DOHH2 (cell line): ENCODE measurements around the gene TMPRSS2.

ENCODE experiments used
- CTCF ChIP-seq: fragments of 200-600 bp; sonication (generic); IDR thresholded peaks from one replicate; pipeline ENCODE4 v1.5.1; 2014; ENCODE audit warnings: antibody characterized with exemption, mild to moderate bottlenecking, low read depth, low read length; ENCODE audit not compliant: poor library complexity, severe bottlenecking
- EZH2phosphoT487 ChIP-seq: fragments of 200-600 bp; sonication (generic); IDR thresholded peaks from 2 replicates; pipeline ENCODE4 v1.6.1; 2017; ENCODE audit warnings: borderline replicate concordance, mild to moderate bottlenecking, antibody characterized with exemption, low read length, moderate library complexity, mixed read lengths

DNA sequence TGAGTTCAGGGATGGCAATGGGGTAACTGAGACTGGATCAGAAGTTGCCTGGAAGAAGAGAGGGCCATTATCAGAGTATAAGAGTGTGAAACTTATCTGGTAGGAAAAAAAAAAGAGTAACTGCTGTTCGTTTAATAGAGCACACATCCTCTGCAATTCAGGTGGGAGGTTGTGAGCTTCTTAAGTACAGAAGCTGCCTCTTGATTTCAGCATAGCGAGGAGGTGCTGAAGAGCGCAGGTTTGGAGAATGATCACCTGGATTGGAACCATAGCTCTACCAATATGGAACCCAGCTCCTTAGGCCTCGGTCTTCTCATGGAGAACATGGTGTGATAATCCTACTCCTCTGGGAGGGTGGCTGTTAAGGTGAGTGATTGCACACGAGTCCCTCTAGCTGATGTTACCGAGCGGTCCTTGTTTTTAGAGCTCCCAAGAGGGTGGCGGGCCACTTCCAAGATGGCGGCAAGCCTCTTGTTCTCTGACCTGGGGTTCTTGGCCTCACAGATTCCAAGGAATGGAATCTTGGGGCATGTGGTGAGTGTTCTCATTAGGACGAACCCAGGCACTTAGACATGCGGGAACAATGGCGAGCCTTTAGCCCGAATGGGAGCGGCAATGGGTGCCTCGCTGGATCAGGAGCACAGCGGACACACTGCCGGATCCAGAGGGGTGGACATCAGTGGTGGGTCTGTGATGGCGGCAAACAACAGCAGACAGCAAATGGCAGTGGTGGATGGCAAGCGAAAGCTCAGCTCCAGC is 85.2 kb downstream of the TMPRSS2 start:
- no peak for TF ChIP-seq CTCF
- no peak for TF ChIP-seq EZH2phosphoT487
